ENCODE measurements around the gene DUS1L. TPM values are rescaled to one million over a fixed set of nuclear protein-coding genes. Genes with fewer than 3 reads are reported as not detected.

Gene DUS1L
- polyA plus RNA-seq (ENCODE audit: insufficient read length in 4 of 4), result 100 to 1,000 TPM in 1 of 4 donors, 10 to 100 TPM in 3; 52.7 to 105 (median 69.9) TPM

DNA sequence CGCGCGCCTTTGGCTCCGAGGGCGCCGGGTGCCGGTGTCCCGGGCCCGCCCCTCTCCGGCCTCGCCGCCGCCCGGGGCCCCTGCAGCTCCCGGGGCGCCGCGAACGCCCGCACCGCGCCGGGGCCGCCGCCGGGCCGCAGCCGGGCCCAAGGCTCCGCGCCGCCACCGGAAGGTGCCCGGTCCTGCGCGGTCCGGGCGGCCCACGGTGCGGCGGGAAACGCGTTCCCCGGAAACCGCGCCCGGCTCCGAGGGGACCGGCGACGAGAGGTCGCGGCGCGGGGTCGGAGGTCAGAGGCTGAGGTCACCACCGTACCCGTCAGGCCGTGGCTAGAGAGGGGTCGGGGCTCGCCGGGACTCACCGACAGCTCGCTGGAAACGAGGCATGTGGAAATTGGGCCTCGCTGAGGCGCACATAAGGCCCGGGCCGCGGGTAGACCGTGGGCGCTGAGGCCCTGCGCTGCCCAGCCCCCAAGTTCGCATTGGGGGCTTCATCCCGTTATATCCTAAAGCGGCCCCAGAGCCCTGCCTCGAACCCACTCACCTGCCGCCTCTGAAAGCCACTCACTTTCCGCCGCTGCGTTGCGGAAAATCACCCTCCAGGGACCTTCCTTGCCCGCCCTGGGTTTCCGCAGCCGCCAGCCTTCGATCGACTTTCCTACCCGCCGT, at the start of gene DUS1L:
Gene DUS1L, minus strand, starts transcription at position 167 of the 666 bp plus-strand sequence. CDS start 745 bp downstream, outside the sequence.
- DNase-seq (ENCODE audit: low read depth in 4 of 4, low spot score in 3 of 4), result no peak

DNA sequence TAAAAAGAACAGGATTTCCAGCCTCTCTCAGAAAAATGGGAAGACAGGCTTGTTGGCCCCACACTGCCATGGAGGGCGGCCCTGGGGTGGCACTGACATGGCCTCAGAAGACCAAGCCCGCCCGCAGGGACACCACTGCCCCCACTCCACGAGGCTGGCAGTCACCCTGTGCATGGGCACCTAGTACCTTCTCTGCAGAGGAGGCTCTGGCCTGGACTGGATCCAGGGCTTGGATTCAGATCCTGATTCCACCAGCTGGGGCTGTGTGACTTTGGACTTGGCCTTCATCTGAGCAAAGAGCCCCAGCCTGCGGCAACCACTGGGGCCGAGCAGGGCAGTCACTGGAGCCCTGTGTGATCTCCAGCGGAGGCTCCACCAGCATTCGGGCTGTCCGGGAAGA, 49.3 kb upstream of the DUS1L start:
- DNase-seq (ENCODE audit: low read depth in 4 of 4, low spot score in 3 of 4), result no peak

DNA sequence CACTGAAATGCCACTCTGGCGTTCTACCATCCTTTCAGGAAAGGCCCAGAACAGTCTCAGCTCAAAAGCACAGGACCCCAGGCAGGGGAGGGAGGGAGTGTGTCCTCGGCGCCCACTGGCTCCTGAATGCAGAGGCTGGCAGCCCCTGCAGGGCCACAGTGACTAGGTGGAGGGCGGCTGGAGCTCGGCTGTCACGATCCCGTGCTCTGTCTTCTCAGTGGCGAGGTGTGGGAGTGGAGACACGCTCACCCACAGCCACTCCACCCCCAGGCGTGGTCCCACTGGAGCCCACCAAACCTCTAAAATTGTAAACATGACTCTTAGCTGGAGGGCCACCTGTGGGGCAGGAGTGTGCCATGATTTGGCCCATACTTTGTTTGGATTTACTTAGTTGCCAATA, 48.8 kb upstream of the DUS1L start:
- DNase-seq (ENCODE audit: low read depth in 4 of 4, low spot score in 3 of 4), result no peak

DNA sequence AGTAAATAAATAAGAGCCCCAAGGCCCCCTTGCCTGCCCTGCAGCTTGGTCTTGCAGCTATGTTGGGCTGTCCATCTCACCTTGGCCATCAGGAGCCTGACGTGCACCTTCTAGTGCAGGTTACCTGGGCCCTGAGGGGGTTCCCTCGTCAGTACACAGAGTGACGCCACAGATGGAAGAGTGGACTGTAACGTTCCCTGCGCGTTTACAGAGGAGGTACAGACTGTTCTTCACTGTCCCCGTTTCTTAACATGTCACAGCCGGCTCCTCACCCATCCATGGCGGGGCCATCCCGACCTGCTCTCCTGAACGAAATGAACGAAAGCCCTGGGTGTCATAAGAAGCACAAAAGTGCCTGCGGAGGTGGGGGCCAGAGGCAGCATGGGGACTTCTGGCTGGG, 48.3 kb upstream of the DUS1L start:
- no peak for DNase-seq (ENCODE audit: low read depth in 4 of 4, low spot score in 3 of 4)

DNA sequence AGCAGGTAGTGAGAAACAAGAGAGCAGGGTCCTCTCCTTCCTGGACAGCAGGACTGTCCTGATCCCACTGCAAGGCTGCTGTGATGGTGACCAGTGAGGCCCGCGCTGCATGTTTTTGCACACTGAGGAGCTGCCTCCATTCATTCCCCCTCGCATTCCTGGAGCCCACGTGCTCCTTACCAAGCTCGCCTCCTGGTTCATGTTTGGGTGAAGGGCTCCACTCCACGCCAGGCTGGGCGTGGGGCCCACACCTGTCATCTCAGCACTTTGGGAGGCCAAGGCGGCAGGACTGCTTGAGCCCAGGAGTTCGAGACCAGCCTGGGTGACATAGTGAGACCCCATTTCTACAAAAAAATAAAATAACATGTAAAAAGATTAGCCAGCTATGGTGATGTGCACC, 47.8 kb upstream of the DUS1L start:
- no peak for DNase-seq (ENCODE audit: low read depth in 4 of 4, low spot score in 3 of 4)

DNA sequence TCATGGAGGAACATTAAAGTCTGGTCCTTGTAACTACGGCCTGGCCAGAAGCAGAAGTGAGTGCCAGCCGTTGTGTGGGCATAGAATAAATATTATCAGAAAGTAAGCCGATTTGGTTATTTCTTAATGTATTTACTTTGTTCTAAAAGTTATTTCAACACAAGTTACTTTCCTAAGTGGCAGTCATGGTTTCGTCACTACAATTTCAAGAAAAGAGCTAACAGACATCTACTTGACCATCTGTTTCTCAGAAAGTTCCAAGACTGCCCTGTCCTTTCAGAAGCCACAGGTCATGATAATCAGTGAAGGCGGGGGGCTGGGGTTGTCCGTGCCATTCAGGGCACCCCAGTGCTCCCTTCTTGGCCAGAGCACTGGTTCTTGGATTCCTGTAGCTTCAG, 47.3 kb upstream of the DUS1L start:
- DNase-seq (ENCODE audit: low read depth in 4 of 4, low spot score in 3 of 4), result no peak

DNA sequence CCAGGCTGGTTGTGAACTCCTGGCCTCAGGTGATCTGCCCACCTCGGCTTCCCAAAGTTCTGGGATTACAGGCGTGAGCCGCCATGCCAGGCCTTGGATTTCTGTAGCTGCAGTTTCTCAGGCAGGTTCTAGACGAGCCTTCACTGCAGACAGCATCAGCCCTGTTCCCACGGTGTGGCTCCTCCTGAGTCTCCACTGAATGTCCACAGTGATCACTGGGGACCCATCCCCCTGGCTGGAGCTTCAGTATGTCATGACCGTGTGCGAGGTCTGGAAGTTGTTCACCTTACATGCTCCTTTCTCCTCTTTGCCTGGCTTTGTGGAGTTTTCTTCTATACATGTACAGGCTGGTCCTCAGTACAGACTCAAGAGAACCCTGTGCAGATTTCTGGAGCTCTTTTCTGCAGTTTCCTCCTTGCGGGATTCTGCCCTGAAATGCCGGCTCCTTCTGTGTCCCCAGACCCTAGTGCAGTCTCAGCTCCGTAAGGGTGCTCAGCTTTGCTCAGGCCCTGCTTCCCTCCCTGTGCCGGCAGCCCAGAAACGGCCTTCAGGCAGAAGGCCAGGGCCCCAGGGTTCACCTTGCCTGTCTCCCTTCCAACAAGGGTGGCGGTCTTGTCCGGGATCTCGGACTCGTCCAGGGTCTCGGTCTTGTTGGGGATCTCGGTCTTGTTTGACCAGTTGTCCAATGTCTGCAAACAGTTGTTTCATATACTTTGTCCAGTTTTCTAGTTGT, 46.7 kb upstream of the DUS1L start:
- DNase-seq (ENCODE audit: low read depth in 4 of 4, low spot score in 3 of 4), result no peak

DNA sequence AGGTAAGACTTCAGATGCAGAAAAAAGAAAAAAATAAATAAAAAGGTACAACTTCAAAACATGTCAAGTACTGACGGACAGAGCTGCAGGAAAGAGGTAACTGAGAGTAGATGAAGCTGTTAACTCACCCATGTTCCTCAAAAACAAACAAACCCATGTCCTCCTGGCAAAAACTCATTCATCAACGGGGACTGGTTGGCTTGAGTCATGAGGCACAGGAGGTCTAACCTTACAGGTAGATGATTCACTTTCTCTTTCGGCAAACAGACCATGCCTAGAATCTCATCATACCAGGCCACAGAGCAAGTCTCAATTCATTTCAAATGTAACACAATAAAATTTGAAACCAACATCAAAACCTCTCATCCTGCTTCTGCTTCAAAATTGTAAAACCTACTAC, 44.7 kb upstream of the DUS1L start:
- DNase-seq (ENCODE audit: low read depth in 4 of 4, low spot score in 3 of 4), result no peak

DNA sequence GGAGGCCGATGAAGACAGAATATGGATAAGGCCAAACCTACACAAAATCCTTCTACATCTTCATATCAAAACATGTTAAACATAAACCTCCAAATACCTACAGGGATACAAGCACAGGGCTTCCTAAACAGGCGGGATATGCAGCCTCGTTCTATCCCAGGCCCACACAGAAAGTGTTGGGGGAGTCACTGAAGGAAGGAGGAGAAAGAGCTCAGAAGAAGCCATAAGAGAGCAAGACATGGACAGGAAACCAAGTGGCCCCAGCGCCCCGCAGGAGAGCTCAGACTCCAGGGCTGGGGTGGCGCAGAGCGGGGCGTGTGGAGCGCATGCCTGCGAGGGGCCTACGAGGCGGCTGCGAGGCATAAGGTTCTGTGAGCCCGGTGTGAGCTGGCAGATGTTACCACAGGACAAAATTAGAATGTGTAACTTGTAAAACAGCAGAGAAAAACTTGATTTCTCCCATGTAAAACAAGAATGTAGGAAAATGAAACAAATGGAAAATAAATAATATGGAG, 43.4 kb upstream of the DUS1L start:
- no peak for DNase-seq (ENCODE audit: low read depth in 4 of 4, low spot score in 3 of 4)

DNA sequence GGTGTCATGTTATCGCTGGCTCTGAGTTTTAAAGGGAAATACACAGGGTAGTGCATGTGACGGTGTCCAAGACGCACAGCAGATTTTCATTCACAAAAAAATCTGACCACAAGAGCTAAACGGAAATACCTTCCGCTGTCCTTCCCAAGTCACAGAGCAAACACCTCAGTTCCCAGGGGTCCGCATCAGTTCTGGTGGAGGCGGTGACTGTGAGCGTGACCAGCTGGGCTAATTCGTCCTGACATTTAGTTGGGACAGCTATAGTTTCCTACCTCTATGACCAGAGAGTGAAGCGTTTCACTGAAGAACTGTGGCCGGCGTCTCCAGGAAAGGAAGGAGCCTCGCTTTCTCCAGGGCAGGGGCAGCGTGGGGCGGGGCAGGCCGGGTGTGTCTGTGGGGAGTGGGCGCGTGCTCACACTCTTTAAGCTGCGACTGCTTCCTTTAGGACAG, 42.9 kb upstream of the DUS1L start:
- DNase-seq (ENCODE audit: low read depth in 4 of 4, low spot score in 3 of 4), result no peak

DNA sequence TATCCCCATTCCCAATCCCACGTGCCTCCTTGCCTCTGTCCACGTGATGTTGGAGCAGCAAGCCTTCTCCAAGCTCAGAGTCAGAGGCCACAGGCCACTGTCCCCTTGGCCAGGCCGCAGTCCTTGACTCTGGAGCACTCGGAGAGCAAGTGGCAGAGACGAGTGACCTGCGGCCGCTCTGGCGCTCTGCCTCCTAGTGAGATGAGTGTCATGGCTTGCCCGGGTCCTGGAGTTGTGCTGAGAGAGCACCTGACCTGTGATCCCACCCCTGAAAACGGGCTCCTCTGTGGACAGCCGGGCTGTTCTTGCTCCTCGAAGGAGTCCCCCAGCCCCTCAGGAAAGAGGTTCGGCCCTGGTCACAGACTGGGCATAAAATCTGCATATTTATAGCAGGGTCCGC, 42.4 kb upstream of the DUS1L start:
- DNase-seq (ENCODE audit: low read depth in 4 of 4, low spot score in 3 of 4), result no peak

DNA sequence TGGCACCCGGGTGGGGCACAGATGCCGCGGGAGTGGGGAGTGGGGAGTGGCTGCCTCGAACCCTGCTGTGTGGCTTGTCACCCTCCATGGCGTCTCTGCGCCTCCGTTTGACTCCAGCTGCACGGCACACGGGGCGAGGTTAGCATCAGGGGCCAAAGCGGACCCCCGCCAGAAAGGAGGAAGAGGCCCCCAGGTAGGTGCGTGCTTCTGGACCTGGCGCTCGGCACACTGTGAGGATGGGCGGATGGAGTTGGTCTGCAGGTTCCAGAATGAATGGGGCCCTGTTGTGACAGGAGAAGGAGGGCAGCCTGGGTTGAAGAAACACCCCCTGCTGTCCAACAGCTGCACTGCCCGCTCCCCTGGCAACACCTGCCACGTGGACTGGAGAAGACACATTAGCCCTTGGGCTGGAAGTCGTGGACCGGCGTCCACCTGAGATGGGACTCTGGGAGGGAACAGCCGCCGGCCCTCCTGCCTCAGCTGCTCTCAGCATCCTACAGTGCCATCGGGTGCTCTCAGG, 41.8 kb upstream of the DUS1L start:
- no peak for DNase-seq (ENCODE audit: low read depth in 4 of 4, low spot score in 3 of 4)

DNA sequence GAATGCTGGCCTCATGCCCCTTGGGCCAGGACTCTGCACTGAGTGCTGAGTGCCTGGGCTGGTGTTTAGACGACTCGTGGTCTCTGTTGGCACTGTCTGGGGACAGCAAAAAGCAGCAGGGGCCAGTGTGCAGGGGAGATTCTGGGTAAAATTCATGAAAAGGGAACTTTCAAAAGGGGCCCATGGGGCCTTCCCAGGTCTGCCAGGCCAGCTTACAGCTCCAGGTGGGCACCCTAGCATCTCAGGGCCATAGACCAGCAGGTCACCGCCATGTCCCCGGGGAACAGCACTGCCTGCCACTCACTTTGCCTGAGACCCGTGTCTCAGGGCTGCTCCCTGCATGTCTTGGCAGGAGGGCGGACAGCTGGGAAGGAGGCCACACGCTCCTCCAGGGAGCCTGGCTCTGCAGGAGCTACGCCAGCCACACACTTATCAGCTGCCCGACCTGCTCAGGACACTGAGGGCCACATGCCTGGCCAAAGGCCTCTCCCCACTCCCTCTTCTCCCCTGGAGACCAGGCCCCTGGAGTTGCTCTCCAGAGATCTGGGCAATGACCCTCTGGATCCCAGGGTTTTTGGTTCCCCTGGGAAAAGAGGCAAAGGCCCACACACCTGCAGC, 41.2 kb upstream of the DUS1L start:
- DNase-seq (ENCODE audit: low read depth in 4 of 4, low spot score in 3 of 4), result no peak

DNA sequence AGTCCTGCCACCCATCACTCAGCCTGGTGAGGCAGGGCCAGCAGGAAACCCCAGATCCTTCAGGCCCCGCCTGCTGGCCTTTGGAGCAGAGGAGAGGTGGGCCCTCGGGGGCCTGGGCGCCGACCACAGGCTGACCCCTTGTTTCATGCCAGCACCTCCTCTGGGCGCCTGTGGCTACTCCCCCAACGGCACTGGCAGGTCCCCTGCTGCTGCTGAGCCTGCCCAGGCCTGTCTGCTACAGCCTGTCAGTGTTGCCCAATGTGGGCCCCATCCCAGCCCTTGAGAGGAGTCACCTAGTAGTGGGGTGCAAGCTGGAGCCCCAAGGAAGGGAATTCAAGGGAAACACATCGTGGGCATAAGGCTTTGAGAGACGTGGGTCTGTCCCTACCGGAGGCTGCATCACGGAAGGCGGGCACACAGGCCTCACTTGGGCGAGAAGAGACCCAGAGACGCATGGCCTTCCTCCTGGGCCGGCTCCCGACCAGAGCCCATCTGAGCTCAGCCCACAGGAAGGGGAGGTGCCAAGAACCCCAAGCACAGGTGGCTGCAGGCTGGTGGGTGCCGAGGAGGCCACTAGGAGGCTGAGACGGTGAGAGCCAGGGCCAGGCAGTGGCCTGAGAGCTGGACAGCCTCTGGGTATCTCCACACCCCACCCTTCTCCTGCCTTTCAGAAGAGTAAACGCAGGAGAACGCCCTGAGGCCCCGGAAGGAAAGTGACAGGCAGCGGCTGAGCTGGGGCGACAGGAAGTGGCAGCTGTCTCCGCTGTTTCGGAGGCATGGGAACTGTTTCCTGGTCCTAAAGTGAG, 40.5 kb upstream of the DUS1L start:
- DNase-seq (ENCODE audit: low read depth in 4 of 4, low spot score in 3 of 4), result no peak

DNA sequence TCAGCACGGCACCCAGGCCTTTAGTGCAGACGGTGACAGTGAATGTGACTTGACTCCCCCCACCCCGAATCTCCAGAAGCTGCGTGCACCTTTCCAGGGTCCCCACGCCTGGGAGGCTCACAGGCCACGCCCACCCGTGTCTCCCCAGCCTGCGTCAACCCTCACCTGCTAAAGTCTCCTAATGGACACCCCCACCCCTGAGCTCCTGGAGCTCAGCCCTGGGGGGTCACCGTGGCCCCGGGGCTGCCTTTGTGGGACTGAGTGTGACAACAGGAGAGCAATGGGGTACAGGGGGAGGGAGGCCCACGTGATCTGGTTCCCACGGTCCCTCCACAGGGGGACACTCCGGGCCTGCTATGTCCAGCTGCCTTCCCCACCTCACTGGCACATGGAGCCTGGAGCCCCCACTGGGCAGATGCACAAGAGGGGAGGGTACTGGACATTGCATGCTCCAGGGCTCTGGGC, 39.8 kb upstream of the DUS1L start:
- no peak for DNase-seq (ENCODE audit: low read depth in 4 of 4, low spot score in 3 of 4)

DNA sequence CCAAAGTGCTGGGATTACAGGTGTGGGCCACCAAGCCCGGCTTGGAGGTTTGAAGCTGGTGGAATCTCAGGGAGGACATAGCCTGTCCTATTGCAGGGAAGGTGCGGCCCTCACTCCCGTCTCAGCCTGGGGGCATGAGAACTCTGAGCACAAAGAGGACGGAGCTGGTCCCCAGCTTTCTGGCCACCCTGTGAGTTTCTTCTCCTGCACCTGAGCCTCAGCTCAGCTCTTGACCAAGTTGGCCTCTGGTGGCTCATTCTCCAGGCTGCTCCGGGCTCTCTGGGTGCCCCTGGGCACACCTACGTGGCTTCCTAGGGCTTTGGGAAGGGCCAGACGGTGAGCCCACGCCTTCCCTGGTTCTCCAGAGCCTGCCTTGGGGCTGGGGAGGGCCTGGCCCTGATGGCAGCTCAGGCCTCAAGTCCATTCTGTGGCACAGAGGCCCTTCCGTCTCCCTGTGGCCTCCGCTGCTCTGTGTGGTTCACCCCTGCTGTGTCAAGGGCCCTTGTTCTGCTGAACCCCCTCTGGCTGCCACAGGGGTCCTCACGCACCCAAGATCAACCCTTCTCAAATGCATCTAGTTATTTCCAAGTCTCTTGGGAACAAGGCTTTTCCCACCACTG, 39.3 kb upstream of the DUS1L start:
- no peak for DNase-seq (ENCODE audit: low read depth in 4 of 4, low spot score in 3 of 4)

DNA sequence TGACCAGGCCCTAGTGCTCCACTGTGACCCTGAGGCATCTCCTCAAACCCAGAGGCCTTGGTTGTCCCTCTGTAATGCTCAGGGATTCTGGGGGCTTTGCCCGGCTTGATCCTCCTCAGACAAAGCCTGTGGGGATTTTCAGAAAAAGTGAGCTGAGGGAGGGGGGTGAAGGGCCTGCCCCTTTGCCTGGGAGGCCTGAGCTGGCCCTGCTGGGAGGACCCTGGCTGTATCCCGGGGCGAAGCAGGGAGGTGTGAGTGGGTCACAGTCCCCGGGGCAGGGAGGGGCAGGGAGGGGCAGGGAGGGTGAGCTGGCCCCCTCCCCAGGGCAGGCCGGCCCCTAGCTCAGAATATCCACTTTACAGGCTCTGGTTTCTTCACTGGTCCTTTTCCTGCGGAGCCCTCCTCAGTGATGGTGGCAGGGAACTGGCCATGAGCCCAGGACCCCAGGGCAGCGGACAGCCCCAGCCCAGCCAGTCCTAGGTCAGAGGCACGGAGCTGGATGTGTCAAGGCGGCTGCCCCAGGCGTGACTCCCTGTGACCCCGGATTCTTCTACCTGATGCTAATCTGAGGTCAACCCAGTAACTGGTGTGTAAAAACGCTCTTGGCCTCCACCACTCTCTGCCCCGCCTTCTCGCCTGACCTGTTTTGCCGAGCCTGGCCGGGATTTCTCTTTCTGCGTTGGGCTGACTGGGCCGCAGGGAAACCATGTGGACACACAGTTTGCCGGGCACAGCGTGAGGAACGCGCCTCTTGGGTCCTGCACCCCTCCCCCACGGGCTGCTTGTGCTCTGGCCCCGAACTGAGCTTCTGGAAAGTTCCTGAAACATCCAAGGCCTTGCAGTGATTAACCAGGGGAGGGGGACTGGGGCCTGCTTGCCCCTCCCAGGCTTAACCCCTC, 38.2 kb upstream of the DUS1L start:
- DNase-seq (ENCODE audit: low read depth in 4 of 4, low spot score in 3 of 4), result no peak

DNA sequence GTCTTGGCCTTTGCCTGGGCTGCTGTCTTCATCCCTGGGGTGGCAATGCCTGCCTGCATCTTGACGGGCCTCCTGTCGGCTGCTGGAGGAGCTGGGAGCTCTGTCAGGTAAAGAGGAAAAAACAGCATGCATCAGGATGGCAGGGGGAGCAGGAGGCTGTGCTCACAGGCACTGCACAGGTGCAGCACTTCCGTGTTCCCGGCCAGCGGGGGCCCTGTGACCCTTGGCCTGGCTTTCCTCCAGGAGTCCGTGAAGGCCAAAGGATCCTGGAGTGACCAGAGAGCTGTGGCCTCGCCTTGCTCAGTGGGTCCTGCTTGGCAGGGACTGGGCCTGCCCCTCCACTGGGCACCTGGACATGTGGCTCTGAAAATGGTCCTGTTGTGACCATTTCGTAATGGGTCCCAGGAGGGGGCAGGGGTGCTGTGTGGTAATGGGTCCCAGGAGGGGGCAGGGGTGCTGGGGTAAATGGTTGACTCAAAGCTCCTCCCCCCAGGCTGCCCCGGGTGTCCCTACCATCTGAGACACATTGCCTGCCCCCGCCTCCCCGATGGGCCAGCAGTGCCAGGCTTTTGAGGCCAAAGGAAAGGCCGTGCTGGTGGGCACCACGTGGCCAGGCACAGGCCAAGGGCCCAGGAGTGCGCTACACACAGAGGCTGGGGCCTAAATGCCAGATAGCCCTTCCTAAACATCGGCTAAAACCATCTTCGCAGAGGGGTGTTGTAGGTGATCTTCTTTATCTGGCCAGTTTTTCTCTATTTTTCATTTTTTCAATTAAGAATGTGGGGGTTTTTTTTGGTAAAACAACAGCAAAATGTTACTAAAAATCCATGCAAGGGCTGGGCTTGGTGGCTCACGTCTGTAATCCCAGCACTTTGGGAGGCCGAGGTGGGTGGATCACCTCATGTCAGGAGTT, 36.4 kb upstream of the DUS1L start:
- DNase-seq (ENCODE audit: low read depth in 4 of 4, low spot score in 3 of 4), result no peak
